ENCODE data around the gene QSER1.

DNA sequence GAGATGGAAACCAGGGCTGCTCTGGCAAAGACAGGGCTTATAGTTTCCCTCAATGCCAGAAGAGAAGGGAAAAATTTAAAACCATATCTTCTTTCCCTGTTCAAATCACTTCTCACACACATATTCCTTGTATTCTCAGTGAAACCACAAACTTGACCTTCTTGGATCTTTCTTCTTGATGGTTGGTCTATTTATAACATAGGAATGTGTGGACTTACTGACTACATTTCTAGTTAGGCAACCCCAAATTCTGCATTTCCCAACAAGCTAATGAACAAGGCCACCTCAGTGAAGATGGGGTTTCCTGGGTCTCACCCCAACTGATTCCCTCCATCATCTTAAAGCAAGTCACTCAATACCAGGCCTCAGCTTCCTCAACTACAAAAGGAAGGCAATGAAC is 3.8 kb upstream of the QSER1 start:
- TF ChIP-seq, protein P1, sequence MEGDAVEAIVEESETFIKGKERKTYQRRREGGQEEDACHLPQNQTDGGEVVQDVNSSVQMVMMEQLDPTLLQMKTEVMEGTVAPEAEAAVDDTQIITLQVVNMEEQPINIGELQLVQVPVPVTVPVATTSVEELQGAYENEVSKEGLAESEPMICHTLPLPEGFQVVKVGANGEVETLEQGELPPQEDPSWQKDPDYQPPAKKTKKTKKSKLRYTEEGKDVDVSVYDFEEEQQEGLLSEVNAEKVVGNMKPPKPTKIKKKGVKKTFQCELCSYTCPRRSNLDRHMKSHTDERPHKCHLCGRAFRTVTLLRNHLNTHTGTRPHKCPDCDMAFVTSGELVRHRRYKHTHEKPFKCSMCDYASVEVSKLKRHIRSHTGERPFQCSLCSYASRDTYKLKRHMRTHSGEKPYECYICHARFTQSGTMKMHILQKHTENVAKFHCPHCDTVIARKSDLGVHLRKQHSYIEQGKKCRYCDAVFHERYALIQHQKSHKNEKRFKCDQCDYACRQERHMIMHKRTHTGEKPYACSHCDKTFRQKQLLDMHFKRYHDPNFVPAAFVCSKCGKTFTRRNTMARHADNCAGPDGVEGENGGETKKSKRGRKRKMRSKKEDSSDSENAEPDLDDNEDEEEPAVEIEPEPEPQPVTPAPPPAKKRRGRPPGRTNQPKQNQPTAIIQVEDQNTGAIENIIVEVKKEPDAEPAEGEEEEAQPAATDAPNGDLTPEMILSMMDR (IDR thresholded peaks at IDR 0.05) = no peak
- TF ChIP-seq POLR2A (IDR thresholded peaks at IDR 0.05) = no peak

Data from gastroesophageal sphincter (tissue), 3 donors.